ENCODE results near the gene EMCN.

The EMCN gene

GRCh38 chr4:100495074-100495473 lies 22.7 kb downstream of the EMCN start:
- TF ChIP-seq, protein P1, sequence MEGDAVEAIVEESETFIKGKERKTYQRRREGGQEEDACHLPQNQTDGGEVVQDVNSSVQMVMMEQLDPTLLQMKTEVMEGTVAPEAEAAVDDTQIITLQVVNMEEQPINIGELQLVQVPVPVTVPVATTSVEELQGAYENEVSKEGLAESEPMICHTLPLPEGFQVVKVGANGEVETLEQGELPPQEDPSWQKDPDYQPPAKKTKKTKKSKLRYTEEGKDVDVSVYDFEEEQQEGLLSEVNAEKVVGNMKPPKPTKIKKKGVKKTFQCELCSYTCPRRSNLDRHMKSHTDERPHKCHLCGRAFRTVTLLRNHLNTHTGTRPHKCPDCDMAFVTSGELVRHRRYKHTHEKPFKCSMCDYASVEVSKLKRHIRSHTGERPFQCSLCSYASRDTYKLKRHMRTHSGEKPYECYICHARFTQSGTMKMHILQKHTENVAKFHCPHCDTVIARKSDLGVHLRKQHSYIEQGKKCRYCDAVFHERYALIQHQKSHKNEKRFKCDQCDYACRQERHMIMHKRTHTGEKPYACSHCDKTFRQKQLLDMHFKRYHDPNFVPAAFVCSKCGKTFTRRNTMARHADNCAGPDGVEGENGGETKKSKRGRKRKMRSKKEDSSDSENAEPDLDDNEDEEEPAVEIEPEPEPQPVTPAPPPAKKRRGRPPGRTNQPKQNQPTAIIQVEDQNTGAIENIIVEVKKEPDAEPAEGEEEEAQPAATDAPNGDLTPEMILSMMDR (IDR thresholded peaks at IDR 0.05; ENCODE audit: low read depth, low read length) = no peak
- DNase-seq (ENCODE audit: low read depth in 2 of 2) = no peak
- H3K4me3 ChIP-seq (replicated peaks in 1 of 2; ENCODE audit: low read depth in 2 of 2, low read length in 2 of 2) = no peak overlapping the region

DNA sequence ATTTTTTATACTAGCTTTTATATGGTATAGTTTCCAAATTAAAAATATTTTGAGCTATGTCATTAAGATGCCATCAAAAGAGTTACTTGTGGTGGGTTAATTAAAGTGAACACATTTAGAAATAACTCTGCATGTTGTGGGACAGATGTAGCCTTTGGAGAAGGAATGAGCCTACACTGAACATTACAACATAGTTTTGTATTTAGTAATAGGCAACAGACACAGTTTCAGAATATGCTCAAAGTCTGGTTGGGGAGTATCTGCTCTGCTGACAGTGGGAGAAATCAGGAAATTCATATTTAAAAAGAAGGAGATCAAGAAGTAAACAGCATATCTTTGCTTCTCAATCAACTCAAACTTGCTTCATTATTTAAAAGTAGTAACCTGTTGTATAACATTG lies 23.7 kb downstream of the EMCN start:
- TF ChIP-seq, protein P1 (IDR thresholded peaks at IDR 0.05; ENCODE audit: low read depth, low read length) = no peak
- DNase-seq (ENCODE audit: low read depth in 2 of 2) = peak in 1 of 2 donors; percentile 35
- H3K4me3 ChIP-seq (replicated peaks in 1 of 2; ENCODE audit: low read depth in 2 of 2, low read length in 2 of 2) = no peak overlapping the region

DNA sequence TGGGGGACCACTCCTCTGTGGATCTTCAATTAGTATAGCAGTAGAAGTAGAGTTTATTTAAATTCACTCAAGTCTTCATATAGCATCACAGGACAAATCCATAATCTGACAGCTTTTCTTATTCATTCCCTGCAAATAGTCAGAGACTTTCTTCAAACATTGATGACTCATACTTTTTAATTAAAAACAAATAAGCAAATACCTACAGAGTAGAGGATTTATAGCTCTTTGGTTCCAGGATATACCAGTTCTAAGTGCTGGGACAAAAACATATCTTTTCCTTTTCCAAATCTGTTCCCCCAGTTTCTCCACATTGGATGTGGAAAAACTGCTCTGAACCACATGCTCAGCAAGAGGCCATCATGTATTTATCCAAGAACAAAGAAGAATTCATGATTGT lies 24.1 kb downstream of the EMCN start:
- DNase-seq (ENCODE audit: low read depth in 2 of 2) = no peak
- no peak overlapping the region for H3K4me3 ChIP-seq (replicated peaks in 1 of 2; ENCODE audit: low read depth in 2 of 2, low read length in 2 of 2)
- TF ChIP-seq, protein P1 (IDR thresholded peaks at IDR 0.05; ENCODE audit: low read depth, low read length) = no peak

DNA sequence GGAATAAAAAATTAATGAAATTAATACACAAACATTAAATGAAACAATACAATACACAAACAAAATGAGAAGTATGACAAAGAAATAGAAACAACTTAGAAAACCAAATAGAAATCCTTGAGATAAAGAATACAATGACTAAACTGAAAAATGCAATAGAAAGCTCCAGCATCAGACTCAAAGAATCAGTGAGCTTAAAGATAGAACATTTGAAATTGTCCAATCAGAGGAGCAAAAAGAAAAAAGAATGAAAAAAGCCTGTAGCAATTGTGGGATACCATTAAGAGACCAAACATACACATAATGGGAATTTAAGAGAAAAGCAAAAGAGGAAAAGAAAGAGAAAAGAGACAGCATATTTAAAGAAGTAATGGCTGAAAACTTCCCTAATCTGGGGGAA lies 25.7 kb downstream of the EMCN start:
- no peak overlapping the region for H3K4me3 ChIP-seq (replicated peaks in 1 of 2; ENCODE audit: low read depth in 2 of 2, low read length in 2 of 2)

GRCh38 chr4:100489305-100489704 lies 28.5 kb downstream of the EMCN start:
- peak; percentile 16 to 34 for DNase-seq (ENCODE audit: low read depth in 2 of 2)
- TF ChIP-seq, protein P1 (IDR thresholded peaks at IDR 0.05; ENCODE audit: low read depth, low read length) = no peak
- H3K4me3 ChIP-seq (replicated peaks in 1 of 2; ENCODE audit: low read depth in 2 of 2, low read length in 2 of 2) = no peak overlapping the region

More for the DNA sequence above, 25.7 kb downstream of the EMCN start:
- no peak for DNase-seq (ENCODE audit: low read depth in 2 of 2)
- TF ChIP-seq, protein P1 (IDR thresholded peaks at IDR 0.05; ENCODE audit: low read depth, low read length) = no peak

GRCh38 chr4:100486496-100486895 lies 31.3 kb downstream of the EMCN start:
- H3K4me3 ChIP-seq (replicated peaks in 1 of 2; ENCODE audit: low read depth in 2 of 2, low read length in 2 of 2) = no peak overlapping the region
- TF ChIP-seq, protein P1 (IDR thresholded peaks at IDR 0.05; ENCODE audit: low read depth, low read length) = no peak
- no peak for DNase-seq (ENCODE audit: low read depth in 2 of 2)

DNA sequence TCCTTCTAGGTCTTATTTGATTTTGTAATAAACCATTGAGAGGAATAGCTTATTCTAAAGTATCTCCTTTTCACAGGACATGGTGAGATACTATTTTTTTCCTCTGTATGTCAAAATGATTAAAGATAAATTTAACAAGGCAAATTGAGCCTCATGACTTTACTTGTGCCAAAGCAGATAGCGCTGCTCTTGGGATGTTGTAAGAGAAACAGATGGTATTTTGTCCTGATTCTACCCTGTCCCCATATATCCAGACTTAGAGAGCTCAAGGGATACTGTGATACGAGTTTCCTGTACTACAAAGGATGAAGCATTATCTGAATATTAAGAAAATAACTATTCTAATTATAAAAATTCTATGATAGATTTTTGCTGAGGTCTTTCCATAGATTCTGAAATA lies 34.0 kb downstream of the EMCN start:
- DNase-seq (ENCODE audit: low read depth in 2 of 2) = peak in 1 of 2 donors; percentile 15
- no peak overlapping the region for H3K4me3 ChIP-seq (replicated peaks in 1 of 2; ENCODE audit: low read depth in 2 of 2, low read length in 2 of 2)
- TF ChIP-seq, protein P1 (IDR thresholded peaks at IDR 0.05; ENCODE audit: low read depth, low read length) = no peak

Measured in cardiac fibroblast (primary cell).